Upper lobe of left lung (tissue), 6 donors: ENCODE results near the gene DACH1. TPM values are rescaled to one million over a fixed set of nuclear protein-coding genes. Genes with fewer than 3 reads are reported as not detected.

Experiments
- ATAC-seq, 2 donors: fragments of 200-7000 bp; cut with Tn5 transposase; one replicate each; pipeline ENCODE4 v1.9.1; 2022; ENCODE audit warnings: mild to moderate bottlenecking in 2 of 2, moderate library complexity in 2 of 2; ENCODE audit not compliant: low FRiP score in 2 of 2
- DNase-seq, 2 donors: peaks; one replicate each; pipeline ENCODE4 v3.0.0-alpha.2; 2019 to 2020
- H3K27ac ChIP-seq, 4 donors: fragments of 200-600 bp; sonication (generic); one replicate each; pipeline ENCODE4 v1.5.1; 2016 to 2019
- H3K27me3 ChIP-seq, 4 donors: fragments of 200-600 bp; sonication (generic); one replicate each; pipeline ENCODE4 v1.5.1; 2017 to 2019
- H3K36me3 ChIP-seq, 4 donors: fragments of 200-600 bp; sonication (generic); one replicate each; pipeline ENCODE4 v1.5.1; 2016 to 2019
- H3K4me1 ChIP-seq, 4 donors: fragments of 200-600 bp; sonication (generic); one replicate each; pipeline ENCODE4 v1.5.1; 2018 to 2019
- H3K4me3 ChIP-seq, 4 donors: fragments of 200-600 bp; sonication (generic); one replicate each; pipeline ENCODE4 v1.5.1; 2017 to 2019; ENCODE audit warnings: mild to moderate bottlenecking in 2 of 4, moderate library complexity in 1 of 4
- H3K9me3 ChIP-seq, 4 donors: fragments of 200-600 bp; sonication (generic); one replicate each; pipeline ENCODE4 v1.5.1; 2018 to 2019
- EP300 ChIP-seq, 4 donors: sonication (generic); formaldehyde crosslinking; IDR thresholded peaks; one replicate each; pipeline ENCODE4 v1.5.1; 2017; ENCODE audit warnings: antibody characterized with exemption in 4 of 4, control low read depth in 2 of 4
- POLR2A ChIP-seq, 4 donors: fragments of 450-650 bp; IDR thresholded peaks; one replicate each; pipeline ENCODE4 v1.5.1; 2016 to 2017; ENCODE audit warnings: antibody characterized with exemption in 4 of 4, mild to moderate bottlenecking in 2 of 4
- POLR2AphosphoS5 ChIP-seq, 2 donors: sonication (generic); formaldehyde crosslinking; IDR thresholded peaks; one replicate each; pipeline ENCODE4 v1.5.1; 2017; ENCODE audit warnings: antibody characterized with exemption in 2 of 2
- WGBS, 2 donors: methylation state at CpG; one replicate each; pipeline ENCODE4 v1.1.5; 2017 to 2018; 5-methylcytosine and 5-hydroxymethylcytosine counted together
- total RNA-seq, 6 donors: library from RNA; depleted of rRNA in 4 of 6; stranded (reverse); fragments of >200 nt in 4 of 6; gene quantifications; one replicate each; pipeline versions ENCODE4 v1.1.0 to v1.2.1, GENCODE V29; 2016 to 2021
- TF ChIP-seq, protein P1 (sequence below), 6 experiments: fragments of 450-650 bp in 4 of 6; fragments of 200-600 bp in 2 of 6; sonication (generic) in 2 of 6; IDR thresholded peaks; one replicate each; pipeline ENCODE4 v1.5.1; 2016 to 2019; ENCODE audit warnings: antibody characterized with exemption in 6 of 6
- donor health status: DM: no; HTN: no; CAD: no; lungs with moderate emphysema.
- donor health status: DM: no; HTN: yes; CAD: no; lungs with severe emphysema.

Gene DACH1
- total RNA-seq, 6 donors from 2014 or later: 4.7 to 10.5 (median 6.7) TPM

DNA sequence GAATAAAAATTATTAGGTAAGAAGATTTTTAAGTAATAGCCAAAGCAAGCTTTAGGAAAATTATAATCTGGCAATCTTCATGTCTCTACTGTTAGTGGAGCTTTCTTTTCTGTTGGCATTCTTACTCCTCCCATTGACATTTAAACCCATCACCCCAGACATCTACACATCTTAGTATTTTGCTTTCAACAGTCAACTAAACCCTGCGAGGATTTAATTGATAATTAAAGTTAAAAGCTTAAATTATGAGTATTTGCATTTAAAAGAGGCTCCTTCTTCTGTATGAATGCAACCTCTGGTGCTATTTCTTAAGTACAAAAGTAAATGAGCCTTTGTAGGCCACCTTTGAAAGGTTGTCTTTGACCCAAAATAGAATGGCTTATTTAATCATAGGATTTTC, 148.1 kb downstream of the DACH1 start:
- TF ChIP-seq POLR2A (IDR thresholded peaks at IDR 0.05): no peak
- TF ChIP-seq EP300 (IDR thresholded peaks at IDR 0.05): no peak
- no peak for TF ChIP-seq POLR2AphosphoS5 (IDR thresholded peaks at IDR 0.05)
- TF ChIP-seq, protein P1, sequence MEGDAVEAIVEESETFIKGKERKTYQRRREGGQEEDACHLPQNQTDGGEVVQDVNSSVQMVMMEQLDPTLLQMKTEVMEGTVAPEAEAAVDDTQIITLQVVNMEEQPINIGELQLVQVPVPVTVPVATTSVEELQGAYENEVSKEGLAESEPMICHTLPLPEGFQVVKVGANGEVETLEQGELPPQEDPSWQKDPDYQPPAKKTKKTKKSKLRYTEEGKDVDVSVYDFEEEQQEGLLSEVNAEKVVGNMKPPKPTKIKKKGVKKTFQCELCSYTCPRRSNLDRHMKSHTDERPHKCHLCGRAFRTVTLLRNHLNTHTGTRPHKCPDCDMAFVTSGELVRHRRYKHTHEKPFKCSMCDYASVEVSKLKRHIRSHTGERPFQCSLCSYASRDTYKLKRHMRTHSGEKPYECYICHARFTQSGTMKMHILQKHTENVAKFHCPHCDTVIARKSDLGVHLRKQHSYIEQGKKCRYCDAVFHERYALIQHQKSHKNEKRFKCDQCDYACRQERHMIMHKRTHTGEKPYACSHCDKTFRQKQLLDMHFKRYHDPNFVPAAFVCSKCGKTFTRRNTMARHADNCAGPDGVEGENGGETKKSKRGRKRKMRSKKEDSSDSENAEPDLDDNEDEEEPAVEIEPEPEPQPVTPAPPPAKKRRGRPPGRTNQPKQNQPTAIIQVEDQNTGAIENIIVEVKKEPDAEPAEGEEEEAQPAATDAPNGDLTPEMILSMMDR (IDR thresholded peaks at IDR 0.05): no peak
- WGBS, 2 donors: 68 to 79% methylated on average over 1 of the region's 1 CpG
- DNase-seq (no peak), ATAC-seq (no peak)
- H3K27me3 ChIP-seq: no peaks in the 10 kb centered on the region
- no peak overlapping the region for H3K4me3 ChIP-seq
- no peaks in the 10 kb centered on the region for H3K9me3 ChIP-seq
- H3K36me3 ChIP-seq: no peaks in the 10 kb centered on the region
- no peaks in the 10 kb centered on the region for H3K4me1 ChIP-seq
- H3K27ac ChIP-seq: no peak overlapping the region

DNA sequence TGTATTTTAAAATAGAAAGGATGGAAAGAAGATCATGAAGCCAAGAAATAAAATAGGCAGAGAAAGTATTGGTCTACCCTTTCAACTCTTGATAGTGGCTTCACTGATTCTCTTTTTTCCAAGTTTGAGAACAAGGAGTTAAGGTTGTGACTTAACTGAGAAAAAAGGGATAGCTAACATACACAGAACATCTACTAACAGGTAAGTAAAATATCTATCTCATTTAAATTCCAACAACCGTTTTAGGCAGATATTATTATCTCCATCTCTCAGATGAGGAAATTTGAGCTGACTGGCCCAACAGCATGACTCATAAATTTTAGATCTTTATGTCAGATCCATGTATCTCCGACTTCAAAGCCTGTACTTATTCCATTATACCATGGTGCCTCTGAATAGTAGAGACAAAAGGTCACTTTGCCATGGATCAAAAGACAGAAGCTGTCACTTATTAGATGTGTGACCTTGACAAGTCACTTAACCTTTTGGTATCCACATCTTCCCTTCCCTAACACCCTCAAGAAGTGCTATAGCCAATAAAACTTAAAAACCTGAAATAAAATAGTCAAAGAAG, 152.1 kb downstream of the DACH1 start:
- DNase-seq: no peak
- no peaks in the 10 kb centered on the region for H3K4me1 ChIP-seq
- 68 to 74% methylated on average over 2 of the region's 2 CpGs for WGBS, 2 donors
- H3K27me3 ChIP-seq: no peaks in the 10 kb centered on the region
- TF ChIP-seq POLR2A (IDR thresholded peaks at IDR 0.05): no peak
- TF ChIP-seq POLR2AphosphoS5 (IDR thresholded peaks at IDR 0.05): no peak
- no peaks in the 10 kb centered on the region for H3K9me3 ChIP-seq
- no peak for ATAC-seq
- no peak overlapping the region for H3K27ac ChIP-seq
- no peak overlapping the region for H3K4me3 ChIP-seq
- H3K36me3 ChIP-seq: no peaks in the 10 kb centered on the region

DNA sequence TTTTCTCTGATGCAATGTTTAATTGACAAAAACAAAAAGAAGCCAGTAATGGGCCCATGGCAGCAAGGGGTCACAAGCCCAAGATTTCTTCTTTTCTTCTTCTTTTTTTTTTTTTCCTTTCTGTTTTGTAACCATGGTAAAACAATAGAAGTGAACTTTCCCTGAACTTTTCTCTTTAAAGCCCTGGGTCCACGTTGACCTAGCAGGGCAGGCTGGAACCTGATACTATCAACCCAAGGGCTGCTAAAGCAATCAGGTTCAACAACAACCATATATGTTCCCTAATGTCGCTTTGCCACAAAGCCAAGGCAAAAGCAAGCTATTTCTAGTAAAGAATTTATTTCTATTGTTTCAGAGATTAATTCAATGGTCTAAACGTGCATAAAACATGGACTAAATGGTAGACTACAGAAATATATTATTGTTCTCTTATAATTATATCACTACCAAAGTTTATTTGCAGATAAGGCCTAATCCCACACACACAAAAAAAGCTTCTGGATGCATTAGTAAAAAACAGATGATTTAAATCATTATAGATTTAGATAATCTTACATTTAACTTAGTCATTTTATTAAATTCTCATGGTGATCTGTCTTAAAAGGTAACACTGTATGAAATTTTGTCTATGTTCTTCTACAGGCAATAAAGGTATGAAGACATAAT, 153.9 kb downstream of the DACH1 start:
- H3K4me1 ChIP-seq: no peaks in the 10 kb centered on the region
- no peaks in the 10 kb centered on the region for H3K27me3 ChIP-seq
- H3K9me3 ChIP-seq: no peaks in the 10 kb centered on the region
- TF ChIP-seq, protein P1 (IDR thresholded peaks at IDR 0.05): no peak
- no peak for TF ChIP-seq EP300 (IDR thresholded peaks at IDR 0.05)
- no peak for TF ChIP-seq POLR2A (IDR thresholded peaks at IDR 0.05)
- no peak for TF ChIP-seq POLR2AphosphoS5 (IDR thresholded peaks at IDR 0.05)
- WGBS, 2 donors: 39 to 43% methylated on average over 3 of the region's 3 CpGs
- DNase-seq (no peak), ATAC-seq (no peak)
- no peaks in the 10 kb centered on the region for H3K36me3 ChIP-seq
- no peak overlapping the region for H3K4me3 ChIP-seq
- no peak overlapping the region for H3K27ac ChIP-seq

DNA sequence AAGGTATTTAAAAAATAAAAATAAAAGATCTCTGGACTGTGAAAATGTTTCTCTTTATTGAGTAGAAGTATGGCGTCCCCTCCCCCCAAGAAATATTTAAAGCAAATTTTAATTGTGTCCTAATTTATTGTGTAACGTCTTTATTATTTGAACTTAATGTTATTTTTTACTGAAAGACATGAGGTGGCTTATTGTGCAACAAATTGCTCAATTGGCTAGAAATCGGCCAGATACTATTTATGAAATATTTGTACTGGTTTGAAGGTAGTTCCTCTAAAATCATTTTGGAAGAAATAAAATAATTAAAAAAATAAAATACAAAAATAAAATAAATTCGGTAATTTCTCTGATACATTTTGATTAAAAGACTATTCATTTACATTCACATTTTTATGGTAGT, 162.3 kb downstream of the DACH1 start:
- no peak for TF ChIP-seq POLR2A (IDR thresholded peaks at IDR 0.05)
- TF ChIP-seq, protein P1 (IDR thresholded peaks at IDR 0.05): no peak
- TF ChIP-seq POLR2AphosphoS5 (IDR thresholded peaks at IDR 0.05): no peak
- TF ChIP-seq EP300 (IDR thresholded peaks at IDR 0.05): no peak
- ATAC-seq: no peak
- Histone ChIP-seq H3K4me3 (no peak overlapping the region), H3K27ac (no peak overlapping the region), H3K9me3 (no peaks in the 10 kb centered on the region), H3K4me1 (no peaks in the 10 kb centered on the region), H3K36me3 (no peaks in the 10 kb centered on the region), H3K27me3 (no peaks in the 10 kb centered on the region)
- DNase-seq: no peak
- 63 to 68% methylated on average over 4 of the region's 4 CpGs for WGBS, 2 donors

DNA sequence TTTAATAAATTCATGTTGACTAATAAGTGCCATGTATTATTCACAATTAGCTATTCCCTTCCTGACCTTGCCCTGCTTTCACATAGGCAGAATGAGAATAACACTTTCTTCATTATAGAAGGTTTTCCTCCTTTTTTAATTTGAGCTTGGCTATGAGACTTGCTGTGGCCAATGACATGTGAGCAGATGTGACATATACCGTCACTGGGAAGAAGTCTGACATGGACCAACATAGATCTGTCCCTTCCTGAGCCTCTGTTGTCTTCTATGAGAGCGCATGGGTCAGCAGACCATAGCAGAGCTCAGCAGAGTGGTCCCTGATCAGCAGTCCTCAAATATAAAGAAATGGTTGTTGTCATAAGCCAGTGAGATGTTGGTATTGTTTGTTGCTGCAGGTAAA, 163.9 kb downstream of the DACH1 start:
- H3K36me3 ChIP-seq: no peaks in the 10 kb centered on the region
- H3K27me3 ChIP-seq: no peaks in the 10 kb centered on the region
- ATAC-seq (no peak), DNase-seq (no peak)
- TF ChIP-seq POLR2AphosphoS5 (IDR thresholded peaks at IDR 0.05): no peak
- no peak overlapping the region for H3K4me3 ChIP-seq
- H3K9me3 ChIP-seq: no peaks in the 10 kb centered on the region
- H3K4me1 ChIP-seq: no peaks in the 10 kb centered on the region
- no peak overlapping the region for H3K27ac ChIP-seq
- 92 to 100% methylated on average over 2 of the region's 2 CpGs for WGBS, 2 donors

DNA sequence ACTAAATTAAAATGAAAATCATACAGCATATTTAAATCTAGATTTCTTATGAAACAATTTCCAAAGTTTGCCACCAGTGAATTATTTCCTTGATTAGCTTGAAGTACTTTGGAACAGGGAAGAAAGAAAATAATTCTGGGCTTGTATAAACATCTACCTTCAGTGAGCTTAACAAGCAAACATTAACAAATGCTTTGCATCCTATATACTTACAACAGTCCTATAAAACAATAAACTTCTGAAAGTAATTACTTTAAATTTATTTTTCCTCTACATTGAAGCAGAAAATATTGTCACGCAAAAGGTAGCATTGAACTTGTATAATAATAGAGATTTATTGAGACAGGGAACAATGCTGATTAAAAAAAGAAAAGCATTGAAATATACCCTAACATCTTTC, 164.8 kb downstream of the DACH1 start:
- no peak for ATAC-seq
- TF ChIP-seq EP300 (IDR thresholded peaks at IDR 0.05) (no peak), POLR2AphosphoS5 (IDR thresholded peaks at IDR 0.05) (no peak), POLR2A (IDR thresholded peaks at IDR 0.05) (no peak)
- TF ChIP-seq, protein P1 (IDR thresholded peaks at IDR 0.05): no peak
- 87 to 88% methylated on average over 1 of the region's 1 CpG for WGBS, 2 donors

More for the DNA sequence above, 164.8 kb downstream of the DACH1 start:
- no peak for DNase-seq
- no peaks in the 10 kb centered on the region for H3K4me1 ChIP-seq
- no peak overlapping the region for H3K4me3 ChIP-seq
- H3K36me3 ChIP-seq: no peaks in the 10 kb centered on the region
- H3K27ac ChIP-seq: no peak overlapping the region
- H3K27me3 ChIP-seq: no peaks in the 10 kb centered on the region
- no peaks in the 10 kb centered on the region for H3K9me3 ChIP-seq
